NCI-H2196 (cell line): ENCODE measurements around the gene DOCK1.

Experiments
- DNase-seq: peaks from one replicate; lab custom pipeline; 2025; ENCODE audit not compliant: unreplicated experiment; lab: John Stamatoyannopoulos, UW

The DOCK1 gene

GRCh38 chr10:127196282-127197153 lies 291.3 kb downstream of the DOCK1 start, which contains the start of gene INSYN2A:
Gene INSYN2A (minus strand): TSS chr10:127196591. CDS start chr10:127176395, 20,196 bp downstream.
- peak; percentile 8 for DNase-seq

DNA sequence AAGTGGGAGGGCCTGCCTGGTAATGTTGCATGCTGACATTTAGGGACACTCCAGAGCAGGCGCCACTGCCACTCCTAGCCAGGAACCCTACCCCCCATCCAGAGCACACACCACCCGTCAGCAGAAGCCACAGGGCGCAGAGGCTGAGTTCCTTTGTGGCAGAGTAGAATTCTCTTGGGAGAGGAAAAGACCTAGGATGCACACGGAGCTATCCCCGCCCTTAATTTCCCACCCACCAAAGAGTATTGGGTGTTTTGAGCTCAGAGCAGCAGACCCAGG lies 291.9 kb downstream of the DOCK1 start:
- DNase-seq = no peak

- peak; percentile 1 for DNase-seq
These were observed 293.1 kb downstream of the DOCK1 start for GRCh38 chr10:127198307-127198706.

GRCh38 chr10:127198721-127199120 lies 293.5 kb downstream of the DOCK1 start:
- no peak for DNase-seq

GRCh38 chr10:127200646-127201045 lies 295.4 kb downstream of the DOCK1 start:
- no peak for DNase-seq

DNA sequence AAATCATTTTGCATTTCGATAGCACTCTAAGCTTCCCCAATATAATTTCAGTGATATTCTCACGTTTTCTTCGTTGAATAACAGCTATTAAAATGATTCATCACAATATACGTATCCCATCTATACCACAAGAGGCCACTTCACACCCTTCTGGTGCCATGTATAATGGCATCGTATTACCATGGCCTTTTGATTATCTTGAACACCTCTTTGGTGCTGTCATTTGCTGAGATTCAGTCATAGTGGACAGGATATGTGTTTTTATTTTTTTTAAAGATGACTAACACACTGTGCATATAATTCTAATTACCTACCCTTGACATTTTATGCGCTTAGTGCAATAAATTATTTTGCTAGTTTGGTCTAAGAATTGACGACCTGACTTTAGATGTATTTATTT lies 297.8 kb downstream of the DOCK1 start:
- no peak for DNase-seq

DNA sequence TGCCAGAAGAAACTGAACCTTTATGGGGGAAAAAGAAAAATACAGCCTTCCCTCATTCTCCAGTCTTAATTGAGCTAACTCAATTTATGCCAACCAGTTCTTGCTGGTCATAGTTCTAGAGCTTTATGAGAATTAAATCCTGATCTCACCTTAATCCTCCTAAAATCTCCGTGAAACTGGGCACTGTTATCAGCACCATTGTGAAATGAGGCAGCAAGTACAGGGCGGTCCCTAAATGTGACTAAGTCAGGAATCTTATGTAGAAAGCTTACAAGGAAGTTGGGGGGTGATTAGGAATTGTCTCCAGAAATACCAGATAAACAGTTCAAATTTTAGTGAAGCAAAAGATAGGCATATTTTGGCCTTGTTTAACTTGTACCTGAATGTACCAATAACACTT lies 301.9 kb downstream of the DOCK1 start:
- no peak for DNase-seq

- DNase-seq = no peak
These were observed 305.8 kb downstream of the DOCK1 start for GRCh38 chr10:127210936-127211466.

- DNase-seq = no peak
These were observed 310.6 kb downstream of the DOCK1 start for GRCh38 chr10:127215866-127216265.

DNA sequence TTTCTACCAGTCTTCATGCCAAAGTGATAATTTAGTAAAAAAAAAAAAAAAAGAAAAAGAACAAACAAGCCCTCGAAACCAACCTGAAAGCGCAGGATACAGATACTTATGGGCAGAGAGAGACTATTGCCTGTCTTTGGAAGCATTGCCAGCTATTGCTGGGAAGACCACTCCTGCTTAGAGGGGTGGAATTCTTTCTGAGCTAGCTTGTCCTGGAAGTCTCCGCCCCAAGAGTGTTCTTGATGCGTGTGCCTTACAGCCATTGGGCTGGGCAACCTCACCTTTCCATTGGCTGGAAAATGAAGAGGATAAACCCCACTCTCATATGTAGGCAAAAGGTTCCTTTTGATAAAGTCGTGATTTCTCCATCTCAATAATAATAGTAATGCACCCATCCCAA lies 311.0 kb downstream of the DOCK1 start:
- DNase-seq = no peak

DNA sequence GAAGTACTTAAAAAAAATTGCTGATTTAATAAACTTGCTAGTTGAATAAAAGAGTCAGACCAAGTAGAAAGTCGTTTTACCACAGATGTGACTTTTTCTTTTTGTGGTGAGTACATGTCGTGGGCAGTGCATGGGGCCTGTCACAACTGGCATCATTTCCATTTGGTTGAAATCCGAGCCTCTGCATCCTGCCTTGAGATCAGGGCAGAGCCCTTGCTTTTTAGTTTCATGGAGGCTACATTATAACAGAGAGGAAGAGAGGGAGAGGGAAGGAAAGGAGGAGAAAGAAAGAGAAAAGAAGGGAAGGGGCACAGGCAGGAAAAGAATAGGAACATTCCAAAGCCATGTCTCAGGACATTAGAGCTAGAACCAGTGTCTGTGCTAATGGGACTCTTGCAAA lies 311.6 kb downstream of the DOCK1 start:
- DNase-seq = no peak

DNA sequence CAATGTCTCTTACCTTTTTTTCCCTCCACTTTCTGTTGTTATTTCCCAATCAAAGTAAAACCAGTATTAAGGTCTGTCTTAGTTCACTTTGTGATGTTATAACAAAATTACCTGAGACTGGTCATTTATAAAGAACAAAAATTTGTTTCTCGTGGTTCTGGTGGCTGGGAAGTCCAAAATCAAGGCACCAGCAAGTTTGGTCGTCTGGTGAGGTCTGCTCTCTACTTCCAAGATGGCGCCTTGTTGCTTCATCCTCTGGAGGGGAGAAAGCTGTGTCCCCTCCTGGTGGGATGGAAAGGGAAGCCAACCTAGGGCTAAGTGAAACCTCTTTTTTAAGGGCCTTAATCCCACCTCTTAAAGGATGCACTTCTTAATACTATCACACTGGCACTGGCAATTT lies 313.4 kb downstream of the DOCK1 start:
- no peak for DNase-seq

- no peak for DNase-seq
These were observed 316.1 kb downstream of the DOCK1 start for GRCh38 chr10:127221281-127221680.

DNA sequence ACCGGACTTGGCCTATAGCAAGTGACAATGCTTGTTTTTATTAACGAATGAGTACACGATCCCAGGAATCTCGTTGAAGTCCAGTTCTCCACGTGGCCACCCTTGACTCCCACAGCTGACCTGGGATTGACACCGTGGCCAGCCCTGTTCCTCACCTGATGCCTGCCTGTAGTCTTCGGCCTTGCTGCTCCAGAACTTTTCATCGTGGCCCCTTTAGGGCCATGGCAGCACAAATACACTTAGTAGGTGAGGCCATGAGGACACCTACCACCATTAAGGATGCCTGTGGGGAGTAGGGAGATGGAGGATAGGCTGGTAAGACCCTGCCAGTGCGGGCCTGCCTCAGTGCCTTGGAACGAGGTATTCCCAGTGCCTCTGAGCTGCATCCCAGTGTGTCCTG lies 321.8 kb downstream of the DOCK1 start:
- no peak for DNase-seq

GRCh38 chr10:127227663-127228062 lies 322.4 kb downstream of the DOCK1 start:
- no peak for DNase-seq

DNA sequence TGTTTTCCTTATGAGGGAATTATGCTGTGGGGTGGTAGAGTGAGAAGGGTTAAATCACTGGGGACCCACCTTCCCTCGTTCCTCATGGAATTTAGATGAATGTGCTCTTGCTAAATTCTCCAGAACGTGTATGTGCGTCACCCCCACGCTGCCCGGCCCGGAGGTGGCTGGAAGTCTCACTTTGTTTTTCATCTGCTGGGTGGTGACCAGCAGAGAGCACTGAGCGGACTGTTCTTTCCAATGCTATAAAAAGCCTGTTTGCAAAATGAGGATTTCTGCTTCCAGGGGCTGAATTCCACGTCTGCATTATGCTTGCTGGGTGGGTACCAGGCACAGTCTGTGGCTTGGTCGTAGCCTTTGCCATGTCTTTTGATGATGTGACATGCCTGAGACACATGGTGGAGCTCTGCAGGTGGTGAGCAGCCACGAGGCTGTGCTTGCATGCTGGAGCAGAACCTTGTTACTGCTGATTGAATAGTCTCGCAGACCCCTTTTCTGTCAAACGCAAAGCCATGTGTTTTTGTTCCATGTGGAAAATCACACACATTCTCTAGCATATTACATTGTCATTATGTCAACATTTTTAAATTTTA lies 323.1 kb downstream of the DOCK1 start:
- DNase-seq = no peak

- DNase-seq = no peak
These were observed 329.1 kb downstream of the DOCK1 start for GRCh38 chr10:127234306-127234800.

DNA sequence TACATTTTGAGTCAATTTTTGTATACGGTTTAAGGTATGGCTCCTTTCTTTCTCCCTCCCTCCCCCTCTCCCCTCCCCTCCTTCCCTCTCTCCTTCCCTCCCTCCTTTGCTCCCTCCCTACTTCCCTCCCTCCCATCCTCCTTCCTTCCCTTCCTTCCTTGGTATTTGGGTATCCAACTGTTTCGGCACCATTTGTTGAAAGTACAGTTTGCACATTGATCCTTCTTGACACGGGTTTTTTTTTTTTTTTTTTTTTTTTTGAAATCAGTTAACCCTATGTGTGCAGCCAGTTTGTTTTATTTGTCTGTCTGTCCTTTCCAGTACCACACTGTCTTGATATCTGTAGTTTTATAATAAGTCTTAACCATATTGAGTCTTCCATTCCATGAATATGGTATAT lies 331.0 kb downstream of the DOCK1 start:
- no peak for DNase-seq

- DNase-seq = no peak
These were observed 337.7 kb downstream of the DOCK1 start for GRCh38 chr10:127242914-127243313.

- no peak for DNase-seq
These were observed 338.5 kb downstream of the DOCK1 start for GRCh38 chr10:127243490-127244272.

- no peak for DNase-seq
These were observed 340.2 kb downstream of the DOCK1 start for GRCh38 chr10:127245456-127245855.

DNA sequence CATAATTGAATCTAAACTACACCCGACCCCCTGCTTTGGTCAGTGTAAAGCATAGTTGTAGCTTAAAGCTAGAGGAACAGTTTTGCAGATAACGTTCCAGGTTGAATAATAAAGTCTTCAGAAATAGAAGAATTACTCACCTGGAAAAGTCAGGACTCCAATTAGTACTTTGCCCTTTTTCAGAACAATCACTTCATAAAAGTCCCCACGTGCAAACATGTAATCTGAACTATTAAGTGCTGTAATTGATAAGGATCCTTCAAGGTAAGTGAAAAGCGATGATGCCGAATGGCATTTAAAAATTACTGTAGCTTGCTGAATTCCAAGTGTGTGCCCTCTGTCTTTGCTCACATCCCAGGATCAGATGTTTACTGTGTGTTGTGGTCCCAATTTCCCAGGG lies 344.8 kb downstream of the DOCK1 start:
- DNase-seq = no peak
